KMS-11 (cell line): ENCODE results near the gene MYRIP.

Experiments
- H2AFZ ChIP-seq: fragments of 200-600 bp; sonication (generic); 2 replicates; pipeline ENCODE4 v1.6.1; 2016; ENCODE audit warnings: antibody characterized with exemption, mixed run types, low read depth
- H3K27ac ChIP-seq: fragments of 200-600 bp; sonication (generic); 2 replicates; pipeline ENCODE4 v1.6.1; 2016; ENCODE audit warnings: mild to moderate bottlenecking, mixed run types
- H3K27me3 ChIP-seq: fragments of 200-600 bp; sonication (generic); 2 replicates; pipeline ENCODE4 v1.6.1; 2017; ENCODE audit warnings: mild to moderate bottlenecking, low read depth, mixed run types, moderate library complexity; ENCODE audit not compliant: insufficient read depth
- H3K36me3 ChIP-seq: fragments of 200-600 bp; sonication (generic); 2 replicates; pipeline ENCODE4 v1.6.1; 2017; ENCODE audit warnings: mild to moderate bottlenecking, mixed run types; ENCODE audit not compliant: insufficient read depth
- H3K4me1 ChIP-seq: fragments of 200-600 bp; sonication (generic); 2 replicates; pipeline ENCODE4 v1.6.1; 2016; ENCODE audit warnings: mild to moderate bottlenecking, low read depth, mixed run types; ENCODE audit not compliant: poor library complexity, severe bottlenecking
- H3K4me2 ChIP-seq: fragments of 200-600 bp; sonication (generic); 2 replicates; pipeline ENCODE4 v1.7.0; 2016; ENCODE audit warnings: mild to moderate bottlenecking, mixed run types
- H3K4me3 ChIP-seq: fragments of 200-600 bp; sonication (generic); IDR thresholded peaks from 2 replicates; pipeline ENCODE4 v1.6.1; 2017; ENCODE audit warnings: low read depth, low read length, mixed read lengths; ENCODE audit not compliant: insufficient read depth
- H3K79me2 ChIP-seq: fragments of 200-600 bp; sonication (generic); 2 replicates; pipeline ENCODE4 v1.6.1; 2016; ENCODE audit warnings: low read depth, mixed run types; ENCODE audit not compliant: insufficient read depth
- H3K9ac ChIP-seq: fragments of 200-600 bp; sonication (generic); 2 replicates; pipeline ENCODE4 v1.6.1; 2016; ENCODE audit warnings: mild to moderate bottlenecking, mixed run types
- H4K20me1 ChIP-seq: fragments of 200-600 bp; sonication (generic); 2 replicates; pipeline ENCODE4 v1.6.1; 2016; ENCODE audit warnings: mild to moderate bottlenecking, mixed run types; ENCODE audit not compliant: insufficient read depth
- TF ChIP-seq, protein P1 (sequence below): fragments of 200-600 bp; sonication (generic); conservative IDR thresholded peaks from 2 replicates; pipeline ENCODE4 v1.6.1; 2017; ENCODE audit warnings: low read depth, mild to moderate bottlenecking, antibody characterized with exemption, low read length, moderate library complexity, mixed read lengths

The MYRIP gene

DNA sequence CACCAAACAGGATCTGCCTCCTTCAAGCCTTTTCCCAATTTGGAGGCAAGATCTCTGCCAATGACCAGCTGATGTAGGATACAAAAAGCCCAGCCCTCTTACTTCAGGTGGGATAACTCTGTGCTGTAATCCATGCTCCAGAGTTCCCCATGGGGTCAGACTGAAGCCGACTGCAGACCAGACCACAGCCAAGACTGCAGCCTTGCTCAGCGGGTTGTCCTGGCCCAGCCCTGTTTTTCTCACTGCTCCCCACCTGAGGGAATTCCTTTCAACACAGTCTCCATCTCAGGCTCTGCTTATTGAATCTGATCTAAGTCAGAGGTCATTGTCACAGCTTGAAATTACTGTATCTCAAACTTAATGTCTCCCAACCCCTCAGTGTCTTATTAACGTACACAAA is 207.0 kb downstream of the MYRIP start:
- no peak overlapping the region for H3K4me2 ChIP-seq
- no peak overlapping the region for H2AFZ ChIP-seq
- no peaks in the 10 kb centered on the region for H4K20me1 ChIP-seq
- no peak overlapping the region for H3K4me3 ChIP-seq
- no peaks in the 10 kb centered on the region for H3K4me1 ChIP-seq
- H3K79me2 ChIP-seq, result no peaks in the 10 kb centered on the region
- H3K27ac ChIP-seq, result no peak overlapping the region
- H3K36me3 ChIP-seq, result no peaks in the 10 kb centered on the region
- H3K9ac ChIP-seq, result no peak overlapping the region
- no peaks in the 10 kb centered on the region for H3K27me3 ChIP-seq
- TF ChIP-seq, protein P1, sequence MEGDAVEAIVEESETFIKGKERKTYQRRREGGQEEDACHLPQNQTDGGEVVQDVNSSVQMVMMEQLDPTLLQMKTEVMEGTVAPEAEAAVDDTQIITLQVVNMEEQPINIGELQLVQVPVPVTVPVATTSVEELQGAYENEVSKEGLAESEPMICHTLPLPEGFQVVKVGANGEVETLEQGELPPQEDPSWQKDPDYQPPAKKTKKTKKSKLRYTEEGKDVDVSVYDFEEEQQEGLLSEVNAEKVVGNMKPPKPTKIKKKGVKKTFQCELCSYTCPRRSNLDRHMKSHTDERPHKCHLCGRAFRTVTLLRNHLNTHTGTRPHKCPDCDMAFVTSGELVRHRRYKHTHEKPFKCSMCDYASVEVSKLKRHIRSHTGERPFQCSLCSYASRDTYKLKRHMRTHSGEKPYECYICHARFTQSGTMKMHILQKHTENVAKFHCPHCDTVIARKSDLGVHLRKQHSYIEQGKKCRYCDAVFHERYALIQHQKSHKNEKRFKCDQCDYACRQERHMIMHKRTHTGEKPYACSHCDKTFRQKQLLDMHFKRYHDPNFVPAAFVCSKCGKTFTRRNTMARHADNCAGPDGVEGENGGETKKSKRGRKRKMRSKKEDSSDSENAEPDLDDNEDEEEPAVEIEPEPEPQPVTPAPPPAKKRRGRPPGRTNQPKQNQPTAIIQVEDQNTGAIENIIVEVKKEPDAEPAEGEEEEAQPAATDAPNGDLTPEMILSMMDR, result no peak

DNA sequence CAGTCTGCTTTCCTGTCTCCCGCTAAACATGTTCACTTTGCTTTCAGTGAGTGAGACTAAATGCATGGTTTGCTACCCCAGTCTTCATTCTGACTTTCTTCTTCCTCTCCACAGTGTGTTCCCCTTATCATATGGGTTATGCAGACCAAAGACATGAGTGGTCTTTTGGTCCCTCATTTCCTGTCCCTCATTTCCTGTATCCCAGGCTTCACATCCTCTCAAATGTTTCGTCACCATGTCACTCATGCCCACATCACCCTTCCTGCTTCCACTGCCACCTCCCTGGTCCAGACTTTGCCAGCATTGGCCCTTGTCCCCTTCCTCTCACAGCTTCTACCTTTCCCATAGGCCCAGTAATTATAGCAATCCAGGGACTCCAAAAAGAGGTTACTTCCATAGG is 209.0 kb downstream of the MYRIP start:
- no peak overlapping the region for H2AFZ ChIP-seq
- H3K79me2 ChIP-seq, result no peaks in the 10 kb centered on the region
- no peak overlapping the region for H3K4me2 ChIP-seq
- H3K36me3 ChIP-seq, result no peaks in the 10 kb centered on the region
- H3K4me3 ChIP-seq, result no peak overlapping the region
- TF ChIP-seq, protein P1, result no peak
- no peaks in the 10 kb centered on the region for H3K27me3 ChIP-seq
- no peaks in the 10 kb centered on the region for H3K4me1 ChIP-seq
- H3K27ac ChIP-seq, result no peak overlapping the region
- H3K9ac ChIP-seq, result no peak overlapping the region
- H4K20me1 ChIP-seq, result no peaks in the 10 kb centered on the region

DNA sequence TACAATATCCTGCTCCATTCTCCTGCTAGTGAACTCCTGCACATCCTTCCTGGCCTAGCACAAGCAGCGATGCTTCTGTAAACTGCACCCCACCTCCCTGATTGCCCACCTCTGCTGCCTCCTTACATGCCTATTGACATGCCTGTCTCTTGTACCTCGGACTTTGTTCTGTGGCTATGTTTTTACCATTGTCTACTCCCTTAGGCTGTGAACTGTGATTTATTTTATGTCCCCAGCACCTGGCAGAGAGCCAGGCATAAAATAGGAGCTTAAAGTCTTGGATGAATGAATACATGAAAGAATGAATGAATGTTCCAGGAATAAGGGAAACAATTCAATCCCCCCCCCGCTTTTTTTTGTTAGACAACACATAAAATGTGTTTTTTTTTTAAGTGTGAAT is 210.0 kb downstream of the MYRIP start:
- Histone ChIP-seq H3K4me1 (no peaks in the 10 kb centered on the region), H3K79me2 (no peaks in the 10 kb centered on the region), H3K4me3 (no peak overlapping the region), H3K27me3 (no peaks in the 10 kb centered on the region), H2AFZ (no peak overlapping the region), H3K4me2 (no peak overlapping the region), H3K27ac (no peak overlapping the region), H4K20me1 (no peaks in the 10 kb centered on the region), H3K9ac (no peak overlapping the region), H3K36me3 (no peaks in the 10 kb centered on the region)
- TF ChIP-seq, protein P1, result no peak

DNA sequence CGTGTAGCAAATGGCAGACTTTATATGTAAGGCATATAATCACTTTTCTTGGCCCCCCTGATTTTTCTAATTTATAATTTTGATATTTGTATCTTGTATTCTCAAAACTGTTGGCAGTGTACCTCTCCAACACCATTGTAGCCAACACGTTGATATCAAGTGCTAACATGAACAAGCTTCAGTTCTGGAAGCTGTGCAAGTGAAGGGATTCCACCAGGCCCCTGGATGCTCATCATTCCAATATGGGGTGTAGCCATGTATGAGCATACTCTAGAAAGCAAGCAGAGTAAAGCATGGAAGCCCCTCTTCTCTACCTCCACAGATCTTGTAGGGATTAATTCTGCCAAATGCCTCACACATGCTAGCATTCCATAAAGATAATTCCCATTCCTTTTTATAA is 211.3 kb downstream of the MYRIP start:
- TF ChIP-seq, protein P1, result no peak
- Histone ChIP-seq H3K27ac (no peak overlapping the region), H3K9ac (no peak overlapping the region), H3K4me1 (no peaks in the 10 kb centered on the region), H3K4me2 (no peak overlapping the region), H3K79me2 (no peaks in the 10 kb centered on the region), H3K36me3 (no peaks in the 10 kb centered on the region), H3K4me3 (no peak overlapping the region), H2AFZ (no peak overlapping the region), H3K27me3 (no peaks in the 10 kb centered on the region), H4K20me1 (no peaks in the 10 kb centered on the region)

DNA sequence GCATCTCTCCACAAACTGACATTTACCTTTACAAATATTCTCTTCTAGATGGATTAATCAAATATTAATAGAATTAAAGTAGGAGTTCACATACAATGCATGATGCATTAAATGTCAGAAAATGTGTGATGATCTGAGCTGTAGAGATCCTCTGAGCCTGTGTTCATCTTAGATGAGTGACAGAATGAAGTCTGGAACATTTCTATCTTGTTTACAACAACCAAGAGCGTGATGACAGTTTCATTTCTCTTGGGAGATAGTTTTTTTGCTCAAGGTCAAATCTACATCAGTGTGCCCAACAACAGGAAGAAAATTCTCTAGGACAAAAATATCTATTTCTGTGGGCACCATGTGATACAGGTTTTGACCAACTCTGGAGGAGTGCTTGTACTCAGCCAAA is 211.9 kb downstream of the MYRIP start:
- Histone ChIP-seq H3K27me3 (no peaks in the 10 kb centered on the region), H4K20me1 (no peaks in the 10 kb centered on the region), H3K9ac (no peak overlapping the region), H3K36me3 (no peaks in the 10 kb centered on the region), H3K27ac (no peak overlapping the region), H2AFZ (no peak overlapping the region), H3K79me2 (no peaks in the 10 kb centered on the region), H3K4me1 (no peaks in the 10 kb centered on the region), H3K4me3 (no peak overlapping the region), H3K4me2 (no peak overlapping the region)
- TF ChIP-seq, protein P1, result no peak
